ENCODE results near the gene ADAMTS17.

DNA sequence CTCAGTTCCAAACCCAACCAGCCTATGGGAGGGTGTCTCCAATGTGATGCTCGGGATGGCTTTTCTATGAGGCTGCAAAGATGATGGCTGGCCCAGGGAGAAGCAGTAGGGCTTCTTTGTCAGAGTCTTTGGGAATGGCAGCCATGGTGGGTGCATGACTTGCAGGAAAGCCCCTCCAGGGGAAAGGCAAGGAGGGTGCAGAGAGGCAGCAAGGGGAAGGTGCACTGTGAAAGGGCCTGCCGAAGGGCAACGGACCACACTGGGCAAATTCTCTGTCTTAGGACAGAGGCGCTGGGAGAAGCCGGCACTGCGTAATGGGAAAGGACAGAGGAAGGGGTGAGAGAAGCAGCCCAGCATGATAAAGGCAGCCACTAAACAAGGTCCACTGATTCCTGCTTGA lies 305.8 kb downstream of the ADAMTS17 start:
- TF ChIP-seq, protein P1, sequence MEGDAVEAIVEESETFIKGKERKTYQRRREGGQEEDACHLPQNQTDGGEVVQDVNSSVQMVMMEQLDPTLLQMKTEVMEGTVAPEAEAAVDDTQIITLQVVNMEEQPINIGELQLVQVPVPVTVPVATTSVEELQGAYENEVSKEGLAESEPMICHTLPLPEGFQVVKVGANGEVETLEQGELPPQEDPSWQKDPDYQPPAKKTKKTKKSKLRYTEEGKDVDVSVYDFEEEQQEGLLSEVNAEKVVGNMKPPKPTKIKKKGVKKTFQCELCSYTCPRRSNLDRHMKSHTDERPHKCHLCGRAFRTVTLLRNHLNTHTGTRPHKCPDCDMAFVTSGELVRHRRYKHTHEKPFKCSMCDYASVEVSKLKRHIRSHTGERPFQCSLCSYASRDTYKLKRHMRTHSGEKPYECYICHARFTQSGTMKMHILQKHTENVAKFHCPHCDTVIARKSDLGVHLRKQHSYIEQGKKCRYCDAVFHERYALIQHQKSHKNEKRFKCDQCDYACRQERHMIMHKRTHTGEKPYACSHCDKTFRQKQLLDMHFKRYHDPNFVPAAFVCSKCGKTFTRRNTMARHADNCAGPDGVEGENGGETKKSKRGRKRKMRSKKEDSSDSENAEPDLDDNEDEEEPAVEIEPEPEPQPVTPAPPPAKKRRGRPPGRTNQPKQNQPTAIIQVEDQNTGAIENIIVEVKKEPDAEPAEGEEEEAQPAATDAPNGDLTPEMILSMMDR (conservative IDR thresholded peaks at IDR 0.05; ENCODE audit: low read depth, low read length), result no peak
- TF ChIP-seq EZH2 (IDR thresholded peaks at IDR 0.05; ENCODE audit: borderline replicate concordance, low read depth, low read length, poor library complexity, severe bottlenecking), result no peak
